ENCODE data around the gene ADAM22. TPM values are rescaled to one million over a fixed set of nuclear protein-coding genes. Genes with fewer than 3 reads are reported as not detected.
A peak's percentile ranks its signal among the peaks of the same experiment; 100 is the strongest.

ADAM22 gene
- total RNA-seq, 1 experiment from 2014 or later: 1.6 TPM

GRCh38 chr7:87960239-87960638 lies 26.2 kb downstream of the ADAM22 start:
- no peak for DNase-seq (ENCODE audit: low read depth)

- DNase-seq (ENCODE audit: low read depth): no peak
Measured at GRCh38 chr7:87961754-87962153, 27.7 kb downstream of the ADAM22 start.

GRCh38 chr7:87966271-87966670 lies 32.2 kb downstream of the ADAM22 start:
- no peak for DNase-seq (ENCODE audit: low read depth)

- no peak for DNase-seq (ENCODE audit: low read depth)
Measured at GRCh38 chr7:87968021-87968420, 34.0 kb downstream of the ADAM22 start.

GRCh38 chr7:87982116-87982515 lies 48.1 kb downstream of the ADAM22 start:
- no peak for DNase-seq (ENCODE audit: low read depth)

GRCh38 chr7:87984088-87984487 lies 50.0 kb downstream of the ADAM22 start:
- DNase-seq (ENCODE audit: low read depth): no peak

- DNase-seq (ENCODE audit: low read depth): no peak
Measured at GRCh38 chr7:87993269-87993668, 59.2 kb downstream of the ADAM22 start.

GRCh38 chr7:87999261-87999660 lies 65.2 kb downstream of the ADAM22 start:
- DNase-seq (ENCODE audit: low read depth): no peak

- DNase-seq (ENCODE audit: low read depth): no peak
Measured at GRCh38 chr7:88001744-88002530, 67.9 kb downstream of the ADAM22 start.

GRCh38 chr7:88002617-88003016 lies 68.6 kb downstream of the ADAM22 start:
- DNase-seq (ENCODE audit: low read depth): no peak

- no peak for DNase-seq (ENCODE audit: low read depth)
Measured at GRCh38 chr7:88003581-88003980, 69.5 kb downstream of the ADAM22 start.

GRCh38 chr7:88005191-88005590 lies 71.1 kb downstream of the ADAM22 start:
- no peak for DNase-seq (ENCODE audit: low read depth)

- DNase-seq (ENCODE audit: low read depth): no peak
Measured at GRCh38 chr7:88009651-88010050, 75.6 kb downstream of the ADAM22 start.

GRCh38 chr7:88012086-88012485 lies 78.0 kb downstream of the ADAM22 start:
- no peak for DNase-seq (ENCODE audit: low read depth)

- DNase-seq (ENCODE audit: low read depth): no peak
Measured at GRCh38 chr7:88013981-88014380, 79.9 kb downstream of the ADAM22 start.

GRCh38 chr7:88014581-88014980 lies 80.5 kb downstream of the ADAM22 start:
- no peak for DNase-seq (ENCODE audit: low read depth)

GRCh38 chr7:88015309-88015708 lies 81.3 kb downstream of the ADAM22 start:
- DNase-seq (ENCODE audit: low read depth): no peak

GRCh38 chr7:88018501-88018900 lies 84.5 kb downstream of the ADAM22 start:
- DNase-seq (ENCODE audit: low read depth): no peak

- DNase-seq (ENCODE audit: low read depth): no peak
Measured at GRCh38 chr7:88020953-88021665, 87.1 kb downstream of the ADAM22 start.

- DNase-seq (ENCODE audit: low read depth): no peak
Measured at GRCh38 chr7:88027724-88028123, 93.7 kb downstream of the ADAM22 start.

GRCh38 chr7:88034083-88034695 lies 100.1 kb downstream of the ADAM22 start:
- DNase-seq (ENCODE audit: low read depth): no peak

GRCh38 chr7:88037050-88037449 lies 103.0 kb downstream of the ADAM22 start:
- no peak for DNase-seq (ENCODE audit: low read depth)

- peak; percentile 32 for DNase-seq (ENCODE audit: low read depth)
Measured at GRCh38 chr7:88040694-88041093, 106.6 kb downstream of the ADAM22 start.
